GM21526 (cell line): ENCODE measurements around the gene PRMT7.

Experiments
- ATAC-seq: cut with Tn5 transposase; IDR thresholded peaks from one replicate; pipeline ENCODE4 v1.9.1; 2021; ENCODE audit warnings: moderate library complexity; ENCODE audit not compliant: unreplicated experiment, low FRiP score

The PRMT7 gene

GRCh38 chr16:68344252-68344651 is 33.4 kb downstream of the PRMT7 start:
- no peak for ATAC-seq

GRCh38 chr16:68345351-68345810 is 34.6 kb downstream of the PRMT7 start:
- ATAC-seq = no peak

GRCh38 chr16:68345958-68346635 is 35.3 kb downstream of the PRMT7 start:
- ATAC-seq = no peak

GRCh38 chr16:68346892-68347480 is 36.2 kb downstream of the PRMT7 start:
- ATAC-seq = no peak

GRCh38 chr16:68347605-68348004 is 36.8 kb downstream of the PRMT7 start:
- no peak for ATAC-seq

GRCh38 chr16:68348639-68349445 is 38.0 kb downstream of the PRMT7 start:
- ATAC-seq = no peak

- ATAC-seq = no peak
Observed at GRCh38 chr16:68349838-68350410, 39.1 kb downstream of the PRMT7 start.

GRCh38 chr16:68350813-68351350 is 40.1 kb downstream of the PRMT7 start:
- ATAC-seq = no peak

GRCh38 chr16:68351463-68351862 is 40.6 kb downstream of the PRMT7 start:
- no peak for ATAC-seq

GRCh38 chr16:68351991-68352431 is 41.2 kb downstream of the PRMT7 start:
- no peak for ATAC-seq

- ATAC-seq = no peak
Observed at GRCh38 chr16:68353366-68353765, 42.5 kb downstream of the PRMT7 start.

- ATAC-seq = no peak
Observed at GRCh38 chr16:68354816-68355215, 44.0 kb downstream of the PRMT7 start.

- no peak for ATAC-seq
Observed at GRCh38 chr16:68355447-68356248, 44.8 kb downstream of the PRMT7 start.

- no peak for ATAC-seq
Observed at GRCh38 chr16:68356249-68356918, 45.6 kb downstream of the PRMT7 start.

GRCh38 chr16:68356919-68357286 is 46.1 kb downstream of the PRMT7 start:
- no peak for ATAC-seq

GRCh38 chr16:68357521-68357922 is 46.7 kb downstream of the PRMT7 start:
- no peak for ATAC-seq

GRCh38 chr16:68357923-68358322 is 47.1 kb downstream of the PRMT7 start:
- no peak for ATAC-seq

GRCh38 chr16:68358951-68359350 is 48.1 kb downstream of the PRMT7 start:
- no peak for ATAC-seq

- no peak for ATAC-seq
Observed at GRCh38 chr16:68359398-68360191, 48.8 kb downstream of the PRMT7 start.
